Occipital lobe (tissue), 2 donors: ENCODE data around the gene CLASP2. TPM values are rescaled to one million over a fixed set of nuclear protein-coding genes. Genes with fewer than 3 reads are reported as not detected.
"Not testable (repeated sequence)": the region's sequence is repeated elsewhere in the genome, so short reads cannot be mapped to it uniquely, and the experiment has no call there.

Experiments used
- DNase-seq: peaks from one replicate; lab custom pipeline; 2025; lab: John Stamatoyannopoulos, UW
- total RNA-seq: library from RNA; depleted of rRNA; stranded (reverse); fragments of >200 nt; gene quantifications from one replicate; pipeline ENCODE4 v1.2.3, GENCODE V29; 2014

CLASP2 gene
- total RNA-seq, 1 donor from 2014 or later, result 1,178 TPM

GRCh38 chr3:33544126-33544525, 173.9 kb downstream of the CLASP2 start:
- no peak for DNase-seq

- DNase-seq, result no peak
Measured at GRCh38 chr3:33543601-33544000, 174.5 kb downstream of the CLASP2 start.

DNA sequence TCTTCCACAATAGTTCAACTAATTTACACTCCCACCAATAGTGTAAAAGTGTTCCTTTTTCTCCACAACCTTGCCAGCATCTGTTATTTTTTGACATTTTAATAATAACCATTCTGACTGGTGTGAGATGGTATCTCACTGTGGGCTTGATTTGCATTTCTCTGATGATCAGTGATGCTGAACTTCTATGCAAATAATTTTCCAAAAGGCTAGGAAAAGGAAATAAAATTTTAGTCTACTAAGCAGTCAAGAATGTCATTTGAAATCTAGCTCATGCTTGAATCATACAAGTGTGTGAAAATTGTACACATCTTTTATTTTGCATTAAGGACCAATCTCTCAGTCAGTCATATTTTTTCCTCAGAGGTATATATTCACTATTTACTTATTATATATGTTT, 176.1 kb downstream of the CLASP2 start:
- DNase-seq, result no peak

- DNase-seq, result no peak
Measured at GRCh38 chr3:33538678-33539339, 179.2 kb downstream of the CLASP2 start.

GRCh38 chr3:33537133-33537532, 180.9 kb downstream of the CLASP2 start:
- no peak for DNase-seq

DNA sequence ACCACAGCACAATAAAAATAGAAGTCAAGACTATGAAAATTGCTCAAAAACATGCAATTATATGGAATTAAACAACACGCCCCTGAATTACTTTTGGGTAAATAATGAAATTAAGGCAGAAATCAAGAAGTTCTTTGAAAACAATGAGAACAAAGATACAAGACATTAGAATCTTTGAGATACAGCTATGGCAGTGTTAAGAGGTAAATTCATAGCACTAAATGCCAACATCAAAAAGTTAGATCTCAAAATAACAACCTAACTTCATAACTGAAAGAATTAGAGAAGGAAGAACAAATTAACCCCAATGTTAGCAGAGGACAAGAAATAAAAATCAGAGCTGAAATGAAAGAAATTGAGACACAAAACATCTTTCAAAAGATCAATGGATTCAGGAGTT, 191.3 kb downstream of the CLASP2 start:
- DNase-seq, result no peak

DNA sequence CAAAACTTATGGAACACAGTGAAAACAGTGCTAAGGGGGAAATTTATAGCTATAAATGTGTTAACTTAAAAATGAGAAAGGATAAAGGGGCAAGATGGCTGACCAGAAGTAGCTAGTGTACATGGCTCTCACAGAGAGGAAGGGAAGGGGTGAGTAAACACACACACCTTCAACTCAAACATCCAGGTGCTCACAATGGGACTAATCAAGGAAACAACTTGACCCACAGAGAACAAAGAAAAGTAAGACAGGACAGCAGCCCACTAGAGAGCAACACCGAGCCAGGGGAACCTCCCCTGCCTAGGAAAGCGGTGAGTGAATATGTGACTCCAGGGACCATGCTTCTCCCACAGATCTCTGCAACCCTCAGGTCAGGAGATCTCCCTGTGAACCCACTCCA, 192.8 kb downstream of the CLASP2 start:
- no peak for DNase-seq

- no peak for DNase-seq
Measured at GRCh38 chr3:33523093-33523667, 194.9 kb downstream of the CLASP2 start.

DNA sequence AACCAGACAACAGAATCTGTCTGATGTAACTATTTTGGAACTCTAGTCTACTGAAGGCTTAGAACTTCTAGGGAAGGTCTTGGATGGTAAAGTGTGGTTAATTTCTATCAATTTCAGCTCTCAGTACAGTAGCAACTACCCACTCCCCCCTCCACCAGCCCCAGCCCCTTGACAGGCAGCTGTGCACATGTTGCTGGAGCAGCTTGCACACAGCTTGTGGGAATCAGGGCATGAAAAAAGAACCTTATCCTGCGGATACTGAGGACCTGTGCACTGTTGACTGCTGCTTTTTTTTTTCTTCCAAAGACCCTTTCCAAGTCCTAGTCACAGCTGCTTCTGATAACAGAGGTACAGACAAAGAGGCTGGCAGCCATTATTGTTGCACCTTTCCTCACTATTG, 196.3 kb downstream of the CLASP2 start:
- no peak for DNase-seq

- DNase-seq, result no peak
Measured at GRCh38 chr3:33513262-33513863, 204.7 kb downstream of the CLASP2 start.

GRCh38 chr3:33505027-33505426, 213.0 kb downstream of the CLASP2 start:
- no peak for DNase-seq

- no peak for DNase-seq
Measured at GRCh38 chr3:33496449-33496848, 221.6 kb downstream of the CLASP2 start.

- DNase-seq, result no peak
Measured at GRCh38 chr3:33491721-33492120, 226.3 kb downstream of the CLASP2 start.

GRCh38 chr3:33490641-33491241, 227.3 kb downstream of the CLASP2 start:
- no peak for DNase-seq

DNA sequence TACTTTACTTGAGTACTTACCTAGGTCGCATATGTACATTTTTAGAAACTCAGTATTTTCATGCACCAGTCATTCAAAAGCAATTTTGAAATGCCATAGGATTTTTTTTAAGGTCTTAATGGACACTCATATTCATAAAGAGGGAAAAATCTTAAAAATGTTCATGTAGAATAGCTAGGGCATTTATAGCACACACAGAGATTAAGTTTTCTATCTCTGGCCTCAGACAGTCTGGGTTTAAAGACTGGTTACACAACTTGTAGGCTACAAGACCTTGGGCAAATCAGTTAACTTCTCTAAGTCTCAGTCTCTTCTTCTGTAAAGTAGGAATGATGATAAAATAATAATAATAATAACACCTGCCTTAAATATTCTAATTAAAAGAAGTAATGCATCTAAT, 229.4 kb downstream of the CLASP2 start:
- no peak for DNase-seq

DNA sequence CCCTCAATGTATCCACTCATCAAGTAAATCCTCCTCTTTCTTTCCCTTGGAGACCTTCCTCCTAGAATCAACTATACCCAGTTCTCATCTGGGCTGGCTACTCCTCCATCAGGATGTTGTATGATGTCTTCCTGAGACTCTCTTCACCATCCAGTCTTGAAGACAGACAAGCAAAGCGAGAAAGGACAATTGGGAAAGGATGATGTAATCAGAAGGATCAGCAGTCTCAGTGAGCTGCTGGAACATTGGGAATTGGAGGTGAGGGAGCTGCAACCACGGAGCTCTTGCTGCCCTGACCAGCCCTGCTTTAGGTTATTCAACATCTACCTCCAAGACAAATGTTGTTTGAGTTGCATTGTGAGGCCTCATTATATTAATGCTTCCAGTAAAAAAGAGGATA, 229.8 kb downstream of the CLASP2 start:
- no peak for DNase-seq

GRCh38 chr3:33482111-33482521, 235.9 kb downstream of the CLASP2 start:
- DNase-seq, result no peak

- DNase-seq, result no peak
Measured at GRCh38 chr3:33474896-33475295, 243.2 kb downstream of the CLASP2 start.

- DNase-seq, result no peak
Measured at GRCh38 chr3:33473813-33474212, 244.2 kb downstream of the CLASP2 start.

DNA sequence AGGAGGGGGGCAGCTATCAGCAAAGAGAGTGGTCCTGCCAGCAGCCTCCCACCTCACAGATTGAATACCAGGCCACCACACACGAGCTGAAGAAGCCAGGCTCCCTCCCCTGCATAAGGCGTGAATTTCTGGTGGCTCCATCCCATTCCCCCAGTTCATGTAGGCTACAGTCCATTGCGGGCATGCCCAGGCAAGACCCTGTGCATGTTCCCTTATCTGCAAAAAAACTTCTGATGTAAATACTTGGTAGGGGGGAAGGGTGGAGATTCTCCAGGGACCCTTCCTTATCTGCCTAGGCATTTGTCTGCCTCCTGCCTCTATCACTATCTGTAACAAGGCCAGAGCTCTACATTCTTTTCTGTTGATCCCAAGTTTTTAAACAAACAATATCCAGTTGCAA, 250.3 kb downstream of the CLASP2 start:
- no peak for DNase-seq

- DNase-seq, result no peak
Measured at GRCh38 chr3:33461097-33461496, 257.0 kb downstream of the CLASP2 start.

DNA sequence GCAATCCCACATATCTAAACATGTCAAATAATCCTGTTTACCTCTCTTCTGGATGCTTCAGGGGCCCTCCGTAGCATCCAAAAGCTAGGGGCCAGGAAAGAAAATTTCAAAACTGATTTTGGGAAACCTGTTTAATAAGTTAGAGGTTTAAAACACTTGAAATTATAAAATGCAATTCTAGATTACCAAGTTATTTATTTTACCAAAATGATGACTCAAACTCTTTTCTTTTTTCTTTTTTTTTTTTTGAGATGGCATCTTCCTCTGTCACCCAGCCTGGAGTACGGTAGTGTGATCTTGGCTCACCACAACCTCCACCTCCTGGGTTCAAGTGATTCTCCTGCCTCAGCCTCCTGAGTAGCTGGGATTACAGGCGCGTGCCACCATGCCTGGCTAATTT, 258.5 kb downstream of the CLASP2 start:
- not testable (repeated sequence) for DNase-seq

GRCh38 chr3:33458446-33458845, 259.6 kb downstream of the CLASP2 start:
- no peak for DNase-seq
